Hippocampal formation (tissue), 2 donors: ENCODE measurements around the gene PGBD5.

Source experiments
- DNase-seq, 2 donors: peaks; one replicate each; lab custom pipeline; 2025; lab: John Stamatoyannopoulos, UW

The PGBD5 gene

DNA sequence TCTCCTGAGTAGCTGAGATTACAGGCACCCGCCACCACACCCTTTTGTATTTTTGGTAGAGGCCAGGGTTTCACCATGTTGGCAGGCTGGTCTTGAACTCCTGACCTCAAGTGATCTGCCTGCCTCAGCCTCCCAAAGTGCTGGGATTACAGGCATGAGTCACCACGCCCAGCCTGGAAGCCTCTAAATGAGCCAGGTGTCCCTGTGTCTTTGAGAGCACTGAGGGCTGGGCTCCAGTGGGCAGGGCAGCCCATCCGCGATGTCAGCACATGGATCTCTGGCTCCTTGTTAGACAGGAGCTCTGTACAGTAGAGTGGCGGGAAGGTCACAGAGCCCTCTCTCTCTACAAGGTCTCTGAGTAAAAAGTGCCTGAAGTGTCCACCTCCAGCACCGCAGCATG is 124.3 kb downstream of the PGBD5 start:
- no peak for DNase-seq

DNA sequence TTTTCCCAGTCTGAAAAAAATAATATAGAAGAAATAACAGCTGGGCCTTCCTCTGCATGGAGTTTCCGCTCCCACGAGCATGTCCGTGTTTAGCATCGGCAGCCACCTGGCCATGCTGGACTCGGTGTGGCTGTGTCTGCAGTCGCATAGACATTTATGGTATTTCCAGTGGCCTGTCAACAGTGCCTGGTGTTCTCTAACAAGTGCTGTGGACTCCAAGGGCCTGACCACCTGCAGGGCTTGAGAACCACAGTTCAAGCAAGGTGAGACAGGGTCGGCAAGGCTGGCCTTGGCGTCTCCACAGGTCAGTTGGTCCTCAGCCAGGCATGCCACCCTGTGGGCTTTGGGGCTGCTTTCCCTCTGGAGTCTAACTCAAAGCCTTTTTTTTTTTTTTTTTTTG is 124.8 kb downstream of the PGBD5 start:
- no peak for DNase-seq

- DNase-seq = no peak
Observed at GRCh38 chr1:230300322-230301301, 125.5 kb downstream of the PGBD5 start.

GRCh38 chr1:230299191-230300006 is 126.7 kb downstream of the PGBD5 start:
- no peak for DNase-seq

DNA sequence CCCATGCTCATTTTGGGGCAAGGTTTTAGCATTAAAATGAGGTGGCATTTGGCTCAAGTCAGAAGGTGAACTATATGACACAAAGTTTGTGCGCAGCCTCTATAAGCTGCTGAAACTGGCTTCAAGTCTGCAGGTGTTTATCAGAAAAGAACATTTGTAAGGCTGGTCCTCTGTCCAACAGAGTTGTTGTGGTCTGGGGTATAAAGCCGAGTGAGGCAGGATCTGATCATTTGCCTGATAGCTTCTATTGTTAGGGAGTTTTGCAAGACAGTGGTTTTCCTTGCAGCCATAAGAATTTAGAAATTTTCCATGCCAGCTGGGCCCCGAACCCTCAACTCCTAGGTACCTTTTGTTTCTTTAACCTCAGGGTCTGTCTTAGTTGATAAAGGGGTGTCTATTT is 130.8 kb downstream of the PGBD5 start:
- DNase-seq = no peak

- no peak for DNase-seq
Observed at GRCh38 chr1:230293390-230293700, 132.8 kb downstream of the PGBD5 start.

GRCh38 chr1:230292689-230293389 is 133.3 kb downstream of the PGBD5 start:
- DNase-seq = no peak

GRCh38 chr1:230291731-230292620 is 134.2 kb downstream of the PGBD5 start:
- no peak for DNase-seq

DNA sequence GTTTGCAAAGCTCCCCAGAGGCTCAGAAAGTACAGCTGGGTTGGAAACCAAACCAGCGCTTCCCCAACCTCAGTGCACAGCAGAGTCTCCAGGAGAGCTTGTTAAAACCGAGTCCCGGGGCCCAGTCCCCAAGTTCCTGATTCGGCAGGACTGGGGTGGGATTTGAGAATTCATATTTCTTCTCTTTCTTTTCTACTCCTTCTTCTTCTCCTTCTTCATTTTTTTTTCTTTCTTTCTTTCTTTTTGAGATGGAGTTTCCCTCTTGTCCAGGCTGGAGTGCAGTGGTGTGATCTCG is 136.8 kb downstream of the PGBD5 start:
- no peak for DNase-seq

DNA sequence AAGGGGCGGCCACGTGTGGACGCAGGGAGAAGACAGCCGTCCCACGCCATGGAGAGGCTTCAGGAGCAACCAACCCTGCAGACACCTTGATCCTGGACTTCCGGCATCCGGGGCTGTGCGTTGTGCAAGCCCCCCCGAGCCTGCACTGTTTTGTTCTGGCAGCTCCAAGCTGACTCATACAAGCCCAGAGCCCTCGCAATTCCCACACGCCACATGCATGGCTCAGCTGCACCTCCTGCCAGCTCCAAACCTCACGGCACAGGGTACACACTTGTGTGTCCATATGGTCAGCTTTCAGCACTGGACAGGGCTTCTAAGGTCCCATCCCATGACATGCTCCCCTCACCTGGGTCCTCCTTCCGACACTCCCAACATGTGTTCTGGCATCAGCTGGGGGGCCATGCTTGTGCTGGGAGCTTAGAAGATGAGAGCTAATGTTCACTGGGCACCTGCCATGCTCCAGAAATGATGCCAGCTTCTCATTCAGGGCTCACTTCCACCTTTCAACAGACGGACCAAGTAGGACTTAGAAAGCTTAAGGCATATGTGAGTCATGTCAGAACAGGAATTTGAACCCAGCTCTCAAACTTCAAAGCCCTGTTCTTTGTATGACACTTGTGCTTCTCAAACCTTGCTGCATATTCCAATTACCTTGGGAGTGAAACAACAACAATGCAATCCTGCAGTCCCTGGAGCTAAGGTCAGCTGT is 137.3 kb downstream of the PGBD5 start:
- no peak for DNase-seq

- no peak for DNase-seq
Observed at GRCh38 chr1:230287674-230288315, 138.3 kb downstream of the PGBD5 start.

DNA sequence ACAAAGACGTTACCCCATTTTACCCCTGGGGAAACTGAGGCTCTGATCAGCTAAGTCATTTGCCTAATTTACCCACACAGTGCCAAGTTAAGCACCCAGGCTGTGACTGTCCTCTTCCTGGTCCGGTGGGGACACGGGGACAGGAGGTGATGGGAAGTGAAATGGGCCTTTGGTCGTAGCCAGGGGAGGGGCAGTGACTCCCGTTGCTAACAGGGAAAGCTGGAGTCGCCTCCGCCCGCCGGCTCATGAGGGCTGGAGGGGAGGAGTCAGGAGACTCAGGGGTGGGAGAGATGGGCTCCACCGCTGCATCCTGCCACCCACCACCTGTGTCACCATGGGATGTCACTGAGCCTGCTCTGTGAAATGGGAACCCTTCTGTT is 139.3 kb downstream of the PGBD5 start:
- no peak for DNase-seq

GRCh38 chr1:230286166-230286889 is 139.8 kb downstream of the PGBD5 start:
- DNase-seq = no peak

GRCh38 chr1:230285351-230285750 is 140.8 kb downstream of the PGBD5 start:
- DNase-seq = no peak

DNA sequence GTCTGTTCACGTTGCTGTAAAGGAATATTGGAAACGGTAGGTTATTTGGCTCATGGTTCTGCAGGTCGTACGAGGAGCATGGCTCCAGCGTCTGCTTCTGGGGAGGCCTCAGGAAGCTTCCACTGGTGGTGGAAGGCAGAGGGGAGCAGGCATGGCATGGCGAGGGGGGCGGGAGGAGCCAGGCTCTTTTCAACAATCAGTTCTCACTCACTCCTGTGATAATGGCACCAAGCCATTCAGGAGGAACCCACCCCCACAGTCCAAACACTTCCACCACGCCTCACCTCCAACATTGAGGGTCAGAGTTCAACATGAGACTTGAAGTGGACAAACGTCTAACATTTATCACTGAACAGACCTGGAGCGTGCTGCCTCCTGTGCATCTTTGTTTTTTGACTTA is 141.2 kb downstream of the PGBD5 start:
- no peak for DNase-seq

DNA sequence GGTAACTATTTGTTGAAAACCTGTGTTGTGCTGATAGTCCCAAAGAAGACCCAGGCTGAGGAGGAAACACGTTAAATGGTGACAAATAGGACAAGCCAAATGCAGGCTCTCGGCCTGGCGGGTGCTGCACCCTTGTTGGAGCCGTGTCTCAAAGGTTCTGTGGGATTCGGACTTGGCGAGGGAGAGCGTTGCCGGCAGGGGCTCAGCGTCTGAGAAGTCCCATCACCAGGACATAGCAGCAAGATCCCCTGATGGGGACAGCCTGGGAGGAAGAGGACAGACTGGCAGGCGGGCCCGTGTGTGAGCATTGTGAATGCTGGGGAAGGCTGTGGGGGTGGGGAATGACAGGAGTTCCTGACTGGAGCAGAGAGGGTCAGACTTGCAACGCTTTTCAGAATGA is 142.5 kb downstream of the PGBD5 start:
- no peak for DNase-seq

GRCh38 chr1:230282157-230282556 is 144.0 kb downstream of the PGBD5 start:
- DNase-seq = no peak

GRCh38 chr1:230281556-230281955 is 144.6 kb downstream of the PGBD5 start:
- no peak for DNase-seq

- no peak for DNase-seq
Observed at GRCh38 chr1:230280906-230281413, 145.2 kb downstream of the PGBD5 start.
